ENCODE results near the gene NTRK3.

Gene NTRK3

GRCh38 chr15:87826119-87826747 lies 430.3 kb downstream of the NTRK3 start:
- no peaks in the 10 kb centered on the region for H3K4me1 Mint-ChIP-seq
- peaks cover 21% of the 10 kb centered on the region for H3K27me3 Mint-ChIP-seq
- H3K9me3 Mint-ChIP-seq: peaks cover 0 to 7% of the 10 kb centered on the region in 2 donors
- no peak overlapping the region for H3K4me3 Mint-ChIP-seq
- DNase-seq (no peak), ATAC-seq (no peak)
- H3K27ac Mint-ChIP-seq: no peak overlapping the region

GRCh38 chr15:87818756-87819155 lies 437.8 kb downstream of the NTRK3 start:
- ATAC-seq: no peak
- H3K27ac Mint-ChIP-seq: no peak overlapping the region
- no peak for DNase-seq
- H3K9me3 Mint-ChIP-seq: no peaks in the 10 kb centered on the region
- H3K4me3 Mint-ChIP-seq: no peak overlapping the region
- H3K27me3 Mint-ChIP-seq: no peaks in the 10 kb centered on the region
- H3K4me1 Mint-ChIP-seq: no peaks in the 10 kb centered on the region

- no peaks in the 10 kb centered on the region for H3K4me1 Mint-ChIP-seq
- H3K9me3 Mint-ChIP-seq: no peaks in the 10 kb centered on the region
- H3K27me3 Mint-ChIP-seq: no peaks in the 10 kb centered on the region
- DNase-seq (no peak), ATAC-seq (no peak)
- no peak overlapping the region for H3K27ac Mint-ChIP-seq
- no peak overlapping the region for H3K4me3 Mint-ChIP-seq
These were observed 439.0 kb downstream of the NTRK3 start for GRCh38 chr15:87817553-87817952.

- ATAC-seq (no peak), DNase-seq (no peak)
- H3K9me3 Mint-ChIP-seq: no peaks in the 10 kb centered on the region
- H3K4me1 Mint-ChIP-seq: no peaks in the 10 kb centered on the region
- peak overlapping the region in 1 of 2 donors; percentile 39 for H3K27ac Mint-ChIP-seq
- no peaks in the 10 kb centered on the region for H3K27me3 Mint-ChIP-seq
- no peak overlapping the region for H3K4me3 Mint-ChIP-seq
These were observed 439.7 kb downstream of the NTRK3 start for GRCh38 chr15:87816811-87817210.

- no peaks in the 10 kb centered on the region for H3K9me3 Mint-ChIP-seq
- no peak for ATAC-seq
- DNase-seq: no peak
- H3K4me3 Mint-ChIP-seq: no peak overlapping the region
- H3K4me1 Mint-ChIP-seq: no peaks in the 10 kb centered on the region
- no peak overlapping the region for H3K27ac Mint-ChIP-seq
- no peaks in the 10 kb centered on the region for H3K27me3 Mint-ChIP-seq
These were observed 440.5 kb downstream of the NTRK3 start for GRCh38 chr15:87816016-87816415.

All from stimulated activated naive CD8-positive, alpha-beta T cell treated with anti-CD3 and anti-CD28 coated beads, Interleukin-15, amount 100 ng/mL, for 72 hours (primary cell).